ENCODE data around the gene KCNQ5. TPM values are rescaled to one million over a fixed set of nuclear protein-coding genes. Genes with fewer than 3 reads are reported as not detected.

Gene KCNQ5
- total RNA-seq, 6 donors from 2014 or later: 0.30 to 3.1 (median 0.32) TPM

GRCh38 chr6:73027691-73028090 is 405.8 kb downstream of the KCNQ5 start:
- no peaks in the 10 kb centered on the region for H3K9me3 ChIP-seq
- DNase-seq: no peak

DNA sequence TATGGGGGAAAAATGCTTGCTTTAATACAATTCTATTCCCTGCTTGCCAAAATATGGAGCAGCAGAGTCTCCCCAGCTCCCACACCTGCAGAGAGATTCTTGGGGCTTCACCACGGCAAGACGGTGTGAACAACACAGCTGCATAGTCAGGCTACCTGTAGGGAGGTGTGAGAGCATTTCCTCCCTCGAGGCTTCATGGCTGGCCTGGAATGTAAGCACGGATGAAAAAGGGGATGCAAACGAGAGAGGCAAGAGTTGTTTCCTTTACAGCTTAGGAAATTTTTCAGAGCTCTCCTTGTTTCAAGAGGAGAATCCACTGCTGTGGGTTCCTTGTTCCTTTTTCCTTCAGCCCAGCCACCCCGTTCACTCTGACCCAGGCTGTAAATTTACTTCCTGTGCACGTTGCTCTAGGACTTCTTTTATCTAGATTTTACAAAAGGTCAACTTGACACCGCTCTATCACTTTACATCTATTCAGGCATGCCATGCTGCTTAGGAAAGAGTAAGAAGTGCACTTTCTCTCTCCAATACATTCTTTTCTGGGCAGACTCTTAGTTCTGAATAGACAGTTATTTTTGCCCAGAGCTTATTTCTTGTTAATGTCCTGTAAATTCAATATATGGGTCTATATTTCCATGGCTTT is 406.4 kb downstream of the KCNQ5 start:
- no peaks in the 10 kb centered on the region for H3K4me1 ChIP-seq
- 29 to 40% methylated on average over 8 of the region's 8 CpGs for WGBS, 2 donors
- no peaks in the 10 kb centered on the region for H3K9me3 ChIP-seq
- no peak overlapping the region for H3K27ac ChIP-seq
- no peak overlapping the region for H3K4me3 ChIP-seq
- ATAC-seq (ENCODE audit: low FRiP score in 2 of 2) (no peak), DNase-seq (no peak)
- no peaks in the 10 kb centered on the region for H3K36me3 ChIP-seq
- TF ChIP-seq POLR2AphosphoS5 (IDR thresholded peaks at IDR 0.05): no peak
- no peak for TF ChIP-seq POLR2A (IDR thresholded peaks at IDR 0.05)
- TF ChIP-seq EP300 (IDR thresholded peaks at IDR 0.05): no peak
- TF ChIP-seq CTCF (IDR thresholded peaks at IDR 0.05): no peak
- H3K27me3 ChIP-seq: no peaks in the 10 kb centered on the region

More at GRCh38 chr6:73027691-73028090, 405.8 kb downstream of the KCNQ5 start:
- TF ChIP-seq EP300 (IDR thresholded peaks at IDR 0.05) (no peak), CTCF (IDR thresholded peaks at IDR 0.05) (no peak), POLR2A (IDR thresholded peaks at IDR 0.05) (no peak), POLR2AphosphoS5 (IDR thresholded peaks at IDR 0.05) (no peak)
- Histone ChIP-seq H3K36me3 (no peaks in the 10 kb centered on the region), H3K4me1 (no peaks in the 10 kb centered on the region), H3K27ac (no peak overlapping the region), H3K4me3 (no peak overlapping the region), H3K27me3 (no peaks in the 10 kb centered on the region)
- no peak for ATAC-seq (ENCODE audit: low FRiP score in 2 of 2)

DNA sequence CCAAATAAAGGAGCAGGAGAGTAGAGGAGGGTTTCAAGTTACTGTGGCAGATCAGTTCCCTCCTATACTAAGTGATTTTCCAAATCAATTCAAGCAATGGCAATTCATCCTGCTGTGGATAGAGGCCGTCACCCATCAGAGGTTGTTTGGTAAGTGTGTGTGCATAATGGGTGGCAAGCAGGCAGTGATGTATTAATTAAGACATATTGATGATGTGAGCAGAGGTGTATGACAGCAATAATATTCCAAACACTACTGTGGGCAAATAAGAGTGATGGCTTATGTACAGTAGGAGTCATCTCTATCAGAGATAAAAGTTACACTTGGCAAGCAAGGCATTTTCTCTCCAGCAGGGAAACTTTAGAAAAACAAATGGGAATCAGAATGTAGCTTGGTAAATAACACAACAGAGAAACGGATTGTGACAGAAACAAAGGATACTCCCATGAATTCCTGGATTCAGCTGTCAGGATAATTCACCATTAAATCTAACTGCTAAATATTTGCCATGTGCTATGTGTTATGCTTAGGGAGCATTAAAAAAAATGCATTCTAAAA is 407.1 kb downstream of the KCNQ5 start:
- H3K4me1 ChIP-seq: no peaks in the 10 kb centered on the region
- no peak for DNase-seq
- H3K27ac ChIP-seq: no peak overlapping the region
- H3K27me3 ChIP-seq: no peaks in the 10 kb centered on the region
- H3K9me3 ChIP-seq: no peaks in the 10 kb centered on the region
- H3K4me3 ChIP-seq: no peak overlapping the region
- ATAC-seq (ENCODE audit: low FRiP score in 2 of 2): no peak
- WGBS, 2 donors: 81 to 82% methylated on average over 2 of the region's 2 CpGs
- H3K36me3 ChIP-seq: no peaks in the 10 kb centered on the region
- no peak for TF ChIP-seq EP300 (IDR thresholded peaks at IDR 0.05)
- no peak for TF ChIP-seq POLR2A (IDR thresholded peaks at IDR 0.05)

GRCh38 chr6:73030257-73030656 is 408.4 kb downstream of the KCNQ5 start:
- no peak for TF ChIP-seq CTCF (IDR thresholded peaks at IDR 0.05)
- TF ChIP-seq EP300 (IDR thresholded peaks at IDR 0.05): no peak
- TF ChIP-seq POLR2A (IDR thresholded peaks at IDR 0.05): no peak
- TF ChIP-seq POLR2AphosphoS5 (IDR thresholded peaks at IDR 0.05): no peak
- Histone ChIP-seq H3K4me1 (no peaks in the 10 kb centered on the region), H3K4me3 (no peak overlapping the region), H3K27ac (no peak overlapping the region), H3K36me3 (no peaks in the 10 kb centered on the region), H3K9me3 (no peaks in the 10 kb centered on the region), H3K27me3 (no peaks in the 10 kb centered on the region)
- no peak for DNase-seq
- ATAC-seq (ENCODE audit: low FRiP score in 2 of 2): no peak

GRCh38 chr6:73030791-73031782 is 409.2 kb downstream of the KCNQ5 start:
- Histone ChIP-seq H3K9me3 (no peaks in the 10 kb centered on the region), H3K4me1 (no peaks in the 10 kb centered on the region), H3K4me3 (no peak overlapping the region), H3K27me3 (no peaks in the 10 kb centered on the region), H3K36me3 (no peaks in the 10 kb centered on the region), H3K27ac (no peak overlapping the region)
- DNase-seq (no peak), ATAC-seq (ENCODE audit: low FRiP score in 2 of 2) (peak in 1 of 2 donors; percentile 23)
- WGBS, 2 donors: 72 to 78% methylated on average over 9 of the region's 9 CpGs
- no peak for TF ChIP-seq POLR2A (IDR thresholded peaks at IDR 0.05)
